OCI-LY7 (cell line): ENCODE data around the gene SLC8A1. TPM values are rescaled to one million over a fixed set of nuclear protein-coding genes. Genes with fewer than 3 reads are reported as not detected.

Experiments
- BruUV-seq: library from RNA; stranded (reverse); fragments of 400-500 nt; replicated peaks from 2 replicates; lab custom pipeline; 2021; lab: Mats Ljungman, UMichigan
- CTCF ChIA-PET: fragments of 300-600 bp; sonication (Branson Sonifier 250); formaldehyde crosslinking; loops from one replicate; lab custom pipeline; 2022; ENCODE audit warnings: antibody characterized with exemption; ENCODE audit not compliant: unreplicated experiment; lab: Charles Lee
- POLR2A ChIA-PET: fragments of 300-600 bp; sonication (Branson Sonifier 250); formaldehyde crosslinking; loops from one replicate; lab custom pipeline; 2022; ENCODE audit warnings: antibody characterized with exemption; lab: Charles Lee
- DNase-seq: peaks from one replicate; pipeline ENCODE4 v3.0.0-alpha.2; 2015; ENCODE audit warnings: low spot score
- H2AFZ ChIP-seq: fragments of 200-600 bp; sonication (generic), shearing (Covaris generic); 2 replicates; pipeline ENCODE4 v1.6.1; 2014; ENCODE audit warnings: mild to moderate bottlenecking, antibody characterized with exemption, low read length, moderate library complexity
- H3K27ac ChIP-seq: fragments of 200-600 bp; sonication (generic); 2 replicates; pipeline ENCODE4 v1.5.1; 2014; ENCODE audit warnings: mixed run types, low read depth, mild to moderate bottlenecking, moderate library complexity, low read length, inconsistent platforms; ENCODE audit not compliant: poor library complexity, severe bottlenecking
- H3K36me3 ChIP-seq: fragments of 200-600 bp; sonication (generic); 2 replicates; pipeline ENCODE4 v1.6.1; 2014; ENCODE audit warnings: mild to moderate bottlenecking, antibody characterized with exemption, low read length, moderate library complexity, mixed read lengths; ENCODE audit not compliant: insufficient read depth
- H3K4me1 ChIP-seq: fragments of 200-600 bp; sonication (generic); 2 replicates; pipeline ENCODE4 v1.5.1; 2014; ENCODE audit warnings: mild to moderate bottlenecking, low read length; ENCODE audit not compliant: insufficient read depth, poor library complexity, severe bottlenecking
- H3K4me2 ChIP-seq: fragments of 200-600 bp; sonication (generic); 2 replicates; pipeline ENCODE4 v1.6.1; 2014; ENCODE audit warnings: mild to moderate bottlenecking, low read length
- H3K4me3 ChIP-seq: fragments of 200-600 bp; sonication (generic); 2 replicates; pipeline ENCODE4 v1.5.1; 2014; ENCODE audit warnings: mild to moderate bottlenecking, low read depth, low read length; ENCODE audit not compliant: poor library complexity, severe bottlenecking
- H3K79me2 ChIP-seq: fragments of 200-600 bp; sonication (generic); 2 replicates; pipeline ENCODE4 v1.6.1; 2016; ENCODE audit warnings: low read depth, mild to moderate bottlenecking, low read length, moderate library complexity, mixed read lengths; ENCODE audit not compliant: insufficient read depth
- H3K9me2 ChIP-seq: fragments of 200-600 bp; sonication (generic); 2 replicates; pipeline ENCODE4 v1.6.1; 2016; ENCODE audit warnings: mild to moderate bottlenecking, low read length, mixed read lengths; ENCODE audit not compliant: insufficient read depth
- H3K9me3 ChIP-seq: fragments of 200-600 bp; sonication (generic); 2 replicates; pipeline ENCODE4 v1.6.1; 2014; ENCODE audit warnings: mild to moderate bottlenecking, mixed run types, low read length, mixed read lengths
- H4K20me1 ChIP-seq: fragments of 200-600 bp; sonication (generic); 2 replicates; pipeline ENCODE4 v1.6.1; 2014; ENCODE audit warnings: mild to moderate bottlenecking, antibody characterized with exemption, low read length, moderate library complexity, mixed read lengths; ENCODE audit not compliant: insufficient read depth
- CTCF ChIP-seq: fragments of 200-600 bp; sonication (generic); conservative IDR thresholded peaks from 2 replicates; pipeline ENCODE4 v1.5.1; 2014; ENCODE audit warnings: mild to moderate bottlenecking, antibody characterized with exemption, low read length, moderate library complexity, mixed read lengths
- EZH2phosphoT487 ChIP-seq: fragments of 200-600 bp; sonication (generic); IDR thresholded peaks from 2 replicates; pipeline ENCODE4 v1.6.1; 2018; ENCODE audit warnings: low read depth, borderline replicate concordance, mild to moderate bottlenecking, mixed run types, antibody characterized with exemption, low read length, moderate library complexity, mixed read lengths
- intact Hi-C: fragments of 100-400 bp; cut with micrococcal nuclease; formaldehyde crosslinking; loops from one replicate; pipeline ENCODE4 v1.10.0; 2022; ENCODE audit not compliant: unreplicated experiment
- total RNA-seq, 2 experiments: library from RNA; depleted of rRNA in 1 of 2; stranded (reverse); fragments of >200 nt in 1 of 2; shearing (Covaris generic) in 1 of 2; gene quantifications; 2 replicates each; pipeline ENCODE4 v1.2.3, GENCODE V29; 2014 to 2022

SLC8A1 gene
- total RNA-seq, 2 experiments from 2014 or later: 3.6 to 7.3 TPM

DNA sequence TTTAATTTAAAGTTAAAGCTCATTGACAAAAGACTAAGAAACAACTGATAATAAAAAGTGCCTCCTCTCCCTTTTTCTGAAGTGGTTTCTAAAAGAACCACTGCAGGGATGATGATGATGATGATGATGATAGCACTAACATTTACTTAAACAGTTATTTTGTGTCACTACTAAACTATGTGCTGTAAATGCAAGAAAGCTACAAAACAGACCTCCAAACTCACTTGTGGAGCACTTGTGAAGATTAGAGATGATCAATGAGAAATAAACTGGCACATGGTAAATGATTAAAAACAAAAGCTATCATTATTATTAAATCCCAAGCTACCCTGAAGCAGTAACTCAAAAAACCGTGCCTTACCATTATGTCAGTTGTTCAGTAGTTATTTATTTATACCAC, 88.7 kb downstream of the SLC8A1 start:
- Histone ChIP-seq H4K20me1 (no peaks in the 10 kb centered on the region), H3K4me1 (peaks cover 70% of the 10 kb centered on the region), H3K27ac (peak overlapping the region; percentile 92), H3K4me3 (peak overlapping the region; percentile 58), H3K9me2 (no peaks in the 10 kb centered on the region), H3K9me3 (no peaks in the 10 kb centered on the region), H3K36me3 (no peaks in the 10 kb centered on the region; the same call in 1 of the 2 replicates), H2AFZ (peak overlapping the region; percentile 90; the same call in 1 of the 2 replicates), H3K4me2 (peak overlapping the region; percentile 80), H3K79me2 (no peaks in the 10 kb centered on the region)
- no peak for DNase-seq
- TF ChIP-seq CTCF (no peak), EZH2phosphoT487 (no peak)
- intact Hi-C loops: loop anchor here (2.0 kb wide), 1 partner anchor 80 kb away; no protein-coding TSS in a partner anchor
- ChIA-PET CTCF (interaction anchor here (0.9 kb wide), 1 partner anchor 78 kb away, joined by 3 read pairs; no protein-coding TSS in a partner anchor), POLR2A (interaction anchor here (0.7 to 2.4 kb wide), 15 partner anchors 11 to 263 kb away, joined by 3 to 11 read pairs (median 4); no protein-coding TSS in a partner anchor)
- no TSS peak for BruUV-seq

DNA sequence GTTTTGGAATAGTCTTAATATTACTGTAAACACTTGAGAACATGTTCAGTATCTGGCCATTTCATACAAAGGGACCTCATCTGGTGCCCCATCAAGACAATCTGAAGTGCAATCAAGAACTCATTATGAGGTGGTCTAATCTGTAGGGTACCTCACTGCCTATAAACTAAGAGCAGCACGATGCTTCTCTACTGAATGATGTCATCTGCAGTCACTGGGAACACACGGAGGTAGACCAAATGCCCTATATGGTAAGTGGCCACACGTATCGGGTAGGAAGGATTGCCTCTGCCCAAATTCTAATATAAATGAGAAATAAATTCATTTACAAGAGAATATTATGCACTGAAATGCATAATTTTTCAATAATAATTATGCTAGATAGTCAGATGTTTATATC, 90.4 kb downstream of the SLC8A1 start:
- no TSS peak for BruUV-seq
- ChIA-PET CTCF (no interaction called here), POLR2A (no interaction called here)
- Histone ChIP-seq H3K4me1 (peaks cover 69% of the 10 kb centered on the region), H3K4me3 (no peak overlapping the region), H3K79me2 (no peaks in the 10 kb centered on the region), H3K36me3 (no peaks in the 10 kb centered on the region; the same call in 1 of the 2 replicates), H3K4me2 (0 out of 2 replicates have a peak overlapping the region, but pooled peaks have one; percentile 17), H3K9me2 (no peaks in the 10 kb centered on the region), H2AFZ (no peak overlapping the region; the same call in 1 of the 2 replicates), H3K9me3 (no peaks in the 10 kb centered on the region), H4K20me1 (no peaks in the 10 kb centered on the region), H3K27ac (no peak overlapping the region)
- intact Hi-C loops: no loop called here
- TF ChIP-seq EZH2phosphoT487 (no peak), CTCF (no peak)
- peak; percentile 8 for DNase-seq

- CTCF ChIA-PET: no interaction called here
These were observed 91.2 kb downstream of the SLC8A1 start for GRCh38 chr2:40360652-40361051.

More at GRCh38 chr2:40360652-40361051, 91.2 kb downstream of the SLC8A1 start:
- Histone ChIP-seq H3K79me2 (no peaks in the 10 kb centered on the region), H3K9me3 (no peaks in the 10 kb centered on the region), H4K20me1 (no peaks in the 10 kb centered on the region), H3K4me2 (peak overlapping the region; percentile 17; the same call in 1 of the 2 replicates), H3K4me1 (peaks cover 61% of the 10 kb centered on the region), H3K9me2 (no peaks in the 10 kb centered on the region), H3K4me3 (no peak overlapping the region), H3K36me3 (no peaks in the 10 kb centered on the region), H3K27ac (no peak overlapping the region), H2AFZ (peak overlapping the region; percentile 53)
- POLR2A ChIA-PET: no interaction called here
- intact Hi-C loops: no loop called here
- DNase-seq: peak; percentile 2
- BruUV-seq: no TSS peak
- TF ChIP-seq EZH2phosphoT487 (no peak), CTCF (no peak)
